Skeletal muscle cell (primary cell): Measurements from ENCODE around the gene TMPRSS4.

Experiments used
- DNase-seq: peaks from one replicate; pipeline ENCODE4 v3.0.0-alpha.2; 2010; ENCODE audit warnings: low read depth
- H3K4me3 ChIP-seq: 2 replicates; pipeline ENCODE4 v1.5.1; 2011; ENCODE audit warnings: low read depth, mild to moderate bottlenecking, control low read depth, low read length, moderate library complexity

TMPRSS4 gene

DNA sequence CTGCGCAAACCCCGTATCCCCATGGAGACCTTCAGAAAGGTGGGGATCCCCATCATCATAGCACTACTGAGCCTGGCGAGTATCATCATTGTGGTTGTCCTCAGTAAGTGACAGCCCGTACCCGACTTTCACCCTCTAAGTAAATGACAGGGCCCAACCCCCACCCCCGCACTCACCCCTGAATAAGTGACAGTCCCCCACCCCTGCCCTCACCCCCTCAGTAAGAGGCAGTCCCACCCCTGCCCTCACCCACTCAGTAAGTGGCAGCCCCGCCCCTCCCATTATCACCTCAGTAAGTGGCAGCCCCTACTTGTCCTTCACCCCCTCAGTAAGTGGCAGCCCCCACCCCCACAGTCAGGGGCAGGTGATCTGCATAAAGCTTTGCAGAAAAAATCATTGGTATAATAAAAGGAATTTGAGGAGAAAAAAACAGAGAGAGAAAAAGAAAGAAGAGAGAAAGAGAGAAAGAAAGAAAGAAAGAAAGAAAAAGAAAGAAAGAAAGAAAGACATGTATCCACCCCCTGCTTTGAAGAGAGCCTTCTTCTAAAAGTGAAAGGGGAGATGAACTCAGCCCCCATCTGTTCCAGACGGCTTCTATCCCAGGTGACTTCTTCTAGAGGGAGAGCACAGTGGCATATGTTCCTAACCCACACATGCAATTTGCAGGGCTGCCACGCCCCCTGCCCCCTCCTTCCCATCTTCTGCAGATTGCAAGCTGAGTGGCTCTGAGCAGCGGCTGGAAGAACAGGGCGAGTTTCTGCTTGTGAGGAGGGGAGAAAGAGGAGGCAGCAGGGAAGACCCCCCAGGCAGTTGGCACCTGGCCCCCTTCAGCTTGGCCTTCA lies 22.3 kb downstream of the TMPRSS4 start:
- no peak overlapping the region for H3K4me3 ChIP-seq
- DNase-seq: no peak

- DNase-seq: no peak
- H3K4me3 ChIP-seq: no peak overlapping the region
Measured at GRCh38 chr11:118099838-118100556, 23.1 kb downstream of the TMPRSS4 start.

- DNase-seq: no peak
Measured at GRCh38 chr11:118100691-118101232, 23.9 kb downstream of the TMPRSS4 start.

DNA sequence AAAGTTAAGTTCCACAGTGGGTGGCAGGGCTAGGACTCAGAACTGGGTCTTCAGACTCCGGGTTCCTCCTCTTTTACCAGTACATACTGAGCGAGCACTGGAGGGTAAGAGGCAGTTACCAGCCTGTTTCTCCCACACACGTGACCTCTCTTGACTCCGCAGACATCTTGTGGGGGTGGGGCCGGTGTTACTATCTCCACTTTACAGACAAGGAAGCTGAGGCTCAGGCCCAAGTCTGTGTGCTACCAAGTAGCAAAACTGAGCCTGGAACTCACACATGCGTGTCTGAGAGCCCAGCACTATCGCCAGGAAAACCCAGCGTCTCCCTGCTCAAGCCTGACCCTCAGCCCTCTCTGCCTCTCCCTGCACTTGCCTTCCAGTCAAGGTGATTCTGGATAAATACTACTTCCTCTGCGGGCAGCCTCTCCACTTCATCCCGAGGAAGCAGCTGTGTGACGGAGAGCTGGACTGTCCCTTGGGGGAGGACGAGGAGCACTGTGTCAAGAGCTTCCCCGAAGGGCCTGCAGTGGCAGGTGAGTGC lies 25.9 kb downstream of the TMPRSS4 start:
- no peak overlapping the region for H3K4me3 ChIP-seq
- no peak for DNase-seq

More at GRCh38 chr11:118100691-118101232, 23.9 kb downstream of the TMPRSS4 start:
- H3K4me3 ChIP-seq: no peak overlapping the region

- DNase-seq: no peak
- H3K4me3 ChIP-seq: no peak overlapping the region
Measured at GRCh38 chr11:118104491-118104890, 27.6 kb downstream of the TMPRSS4 start.

- no peak for DNase-seq
- no peak overlapping the region for H3K4me3 ChIP-seq
Measured at GRCh38 chr11:118105657-118106305, 28.9 kb downstream of the TMPRSS4 start.

DNA sequence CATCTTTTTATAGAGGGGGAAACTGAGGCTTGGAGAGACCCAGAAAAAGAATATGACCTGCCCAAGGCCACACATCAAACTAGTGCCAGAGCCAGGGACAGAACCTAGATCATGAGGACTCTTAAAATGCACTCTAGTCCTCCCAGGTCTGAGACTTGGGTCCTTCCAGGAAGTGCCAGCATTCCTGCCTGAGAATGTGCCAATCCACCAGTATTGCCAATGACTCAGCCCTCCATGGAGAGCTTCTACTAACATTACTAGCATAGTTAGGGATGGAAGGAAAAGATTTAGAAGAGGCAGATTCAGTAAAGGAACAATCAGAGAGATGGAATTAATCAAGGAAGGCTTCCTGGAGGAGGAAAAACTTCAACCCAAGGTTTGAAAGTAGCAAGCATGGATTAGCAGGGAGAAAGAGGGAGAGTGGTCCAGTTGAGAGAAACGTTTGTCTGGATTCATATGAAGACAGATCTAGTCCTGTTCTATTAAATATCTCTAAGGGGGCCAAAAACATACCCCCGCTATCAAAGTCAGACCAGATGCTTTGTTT lies 30.0 kb downstream of the TMPRSS4 start:
- no peak overlapping the region for H3K4me3 ChIP-seq
- DNase-seq: no peak

DNA sequence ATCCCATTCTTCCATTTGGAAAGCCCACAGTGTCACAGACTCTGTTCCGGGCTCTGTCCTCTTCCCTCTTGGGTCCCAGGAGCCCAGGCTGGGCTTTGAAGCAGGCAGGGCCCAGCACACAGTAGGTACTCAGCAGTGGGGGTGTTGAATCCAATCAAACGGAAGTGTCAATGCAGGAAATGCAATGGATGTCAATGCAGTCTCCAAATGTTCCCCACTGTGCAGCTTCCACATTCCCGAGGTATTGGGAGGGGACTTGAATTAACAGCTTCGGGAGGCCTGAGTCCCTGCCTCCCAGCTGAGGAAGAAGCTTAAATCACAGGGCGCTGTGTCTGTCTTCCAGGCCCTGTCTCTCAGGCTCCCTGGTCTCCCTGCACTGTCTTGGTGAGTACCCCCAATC lies 31.6 kb downstream of the TMPRSS4 start:
- H3K4me3 ChIP-seq: no peak overlapping the region
- no peak for DNase-seq

DNA sequence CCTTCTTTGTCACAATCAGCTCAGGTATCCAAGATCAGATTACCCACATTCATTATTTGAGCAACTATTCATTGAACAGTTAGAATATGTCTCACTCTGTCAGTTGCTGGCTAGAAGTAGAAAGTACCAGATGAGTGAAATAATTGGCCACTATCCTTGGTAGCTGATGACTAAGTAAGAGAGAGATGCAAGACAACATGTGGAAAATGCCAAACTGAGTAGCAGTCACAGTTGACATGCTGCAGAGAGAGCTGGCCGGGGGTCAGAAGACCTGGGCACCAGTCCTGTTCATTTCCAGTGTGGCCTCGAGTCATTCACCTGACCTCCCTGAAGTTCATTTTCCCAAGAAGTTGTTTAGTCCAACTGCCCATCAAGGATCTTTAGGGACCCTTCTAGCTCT lies 32.4 kb downstream of the TMPRSS4 start:
- no peak overlapping the region for H3K4me3 ChIP-seq
- no peak for DNase-seq

- no peak for DNase-seq
Measured at GRCh38 chr11:118111019-118111743, 34.3 kb downstream of the TMPRSS4 start.

DNA sequence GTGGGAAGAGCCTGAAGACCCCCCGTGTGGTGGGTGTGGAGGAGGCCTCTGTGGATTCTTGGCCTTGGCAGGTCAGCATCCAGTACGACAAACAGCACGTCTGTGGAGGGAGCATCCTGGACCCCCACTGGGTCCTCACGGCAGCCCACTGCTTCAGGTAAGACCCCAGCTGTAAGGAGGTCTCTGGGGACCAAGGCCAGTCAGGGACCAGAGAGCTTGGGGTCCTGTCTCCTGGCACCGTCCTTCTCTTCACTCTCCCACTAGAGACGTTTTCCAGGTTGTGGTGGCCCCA lies 34.8 kb downstream of the TMPRSS4 start:
- no peak for DNase-seq
- H3K4me3 ChIP-seq: no peak overlapping the region

More at GRCh38 chr11:118111019-118111743, 34.3 kb downstream of the TMPRSS4 start:
- H3K4me3 ChIP-seq: no peak overlapping the region

DNA sequence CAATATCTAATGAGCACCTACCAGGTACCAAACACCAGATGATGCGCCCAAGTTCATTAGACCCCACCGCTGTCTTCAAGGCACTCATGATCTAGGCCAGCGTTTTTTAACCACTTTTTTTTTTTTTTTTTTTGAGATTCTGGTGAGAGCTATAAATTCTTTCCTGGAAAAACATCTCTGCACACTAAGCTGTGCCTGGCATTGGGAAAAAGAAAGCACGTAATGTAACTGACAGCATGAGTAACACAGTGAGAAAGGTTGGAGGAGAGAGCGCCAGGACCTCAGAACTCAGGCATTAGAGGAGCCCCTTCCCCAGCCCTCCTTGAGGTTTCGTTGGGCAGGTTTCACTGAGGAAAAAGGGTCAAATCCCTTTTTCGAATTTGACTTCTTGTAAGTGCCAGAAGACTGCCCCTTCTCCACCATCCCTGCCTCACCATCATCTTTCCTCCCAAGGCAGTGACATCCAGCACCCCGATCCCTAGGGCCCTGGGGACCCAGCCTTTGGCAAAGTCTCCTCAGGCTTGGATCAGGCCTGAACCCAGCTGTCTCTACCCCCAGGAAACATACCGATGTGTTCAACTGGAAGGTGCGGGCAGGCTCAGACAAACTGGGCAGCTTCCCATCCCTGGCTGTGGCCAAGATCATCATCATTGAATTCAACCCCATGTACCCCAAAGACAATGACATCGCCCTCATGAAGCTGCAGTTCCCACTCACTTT lies 36.0 kb downstream of the TMPRSS4 start:
- H3K4me3 ChIP-seq: no peak overlapping the region
- DNase-seq: no peak

- DNase-seq: no peak
- no peak overlapping the region for H3K4me3 ChIP-seq
Measured at GRCh38 chr11:118114266-118114665, 37.4 kb downstream of the TMPRSS4 start.

DNA sequence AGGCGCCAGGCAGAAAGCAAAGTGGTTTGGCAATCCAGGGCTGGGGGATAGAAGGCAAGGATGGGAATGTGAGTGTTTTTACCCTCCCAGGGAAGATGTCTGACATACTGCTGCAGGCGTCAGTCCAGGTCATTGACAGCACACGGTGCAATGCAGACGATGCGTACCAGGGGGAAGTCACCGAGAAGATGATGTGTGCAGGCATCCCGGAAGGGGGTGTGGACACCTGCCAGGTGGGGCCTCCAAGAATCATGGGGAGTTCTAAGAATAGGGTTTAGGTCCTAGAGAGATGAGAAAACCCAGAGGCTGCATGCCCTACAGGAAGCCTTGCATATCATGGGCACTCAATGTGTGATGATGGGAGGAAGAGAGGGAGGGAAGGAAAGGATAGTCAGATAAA lies 38.2 kb downstream of the TMPRSS4 start:
- DNase-seq: no peak
- no peak overlapping the region for H3K4me3 ChIP-seq

DNA sequence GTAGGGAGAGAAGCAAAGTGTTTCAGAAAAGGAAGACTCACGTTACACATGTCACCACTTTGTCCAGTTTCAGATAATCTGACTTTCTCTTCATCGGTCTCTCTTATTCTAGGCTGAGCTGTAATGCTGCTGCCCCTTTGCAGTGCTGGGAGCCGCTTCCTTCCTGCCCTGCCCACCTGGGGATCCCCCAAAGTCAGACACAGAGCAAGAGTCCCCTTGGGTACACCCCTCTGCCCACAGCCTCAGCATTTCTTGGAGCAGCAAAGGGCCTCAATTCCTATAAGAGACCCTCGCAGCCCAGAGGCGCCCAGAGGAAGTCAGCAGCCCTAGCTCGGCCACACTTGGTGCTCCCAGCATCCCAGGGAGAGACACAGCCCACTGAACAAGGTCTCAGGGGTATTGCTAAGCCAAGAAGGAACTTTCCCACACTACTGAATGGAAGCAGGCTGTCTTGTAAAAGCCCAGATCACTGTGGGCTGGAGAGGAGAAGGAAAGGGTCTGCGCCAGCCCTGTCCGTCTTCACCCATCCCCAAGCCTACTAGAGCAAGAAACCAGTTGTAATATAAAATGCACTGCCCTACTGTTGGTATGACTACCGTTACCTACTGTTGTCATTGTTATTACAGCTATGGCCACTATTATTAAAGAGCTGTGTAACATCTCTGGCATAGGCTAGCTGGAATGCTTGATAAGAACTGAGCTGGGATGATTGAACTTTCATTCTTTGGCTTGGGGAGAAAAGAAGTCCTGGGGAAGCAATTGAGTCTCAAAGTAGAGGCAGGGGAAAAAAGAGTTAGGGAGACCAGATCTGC lies 41.1 kb downstream of the TMPRSS4 start:
- DNase-seq: no peak
- no peak overlapping the region for H3K4me3 ChIP-seq

GRCh38 chr11:118120793-118121192 lies 43.9 kb downstream of the TMPRSS4 start:
- DNase-seq: no peak
- H3K4me3 ChIP-seq: no peak overlapping the region

GRCh38 chr11:118124929-118125535 lies 48.2 kb downstream of the TMPRSS4 start:
- H3K4me3 ChIP-seq: no peak overlapping the region
- DNase-seq: no peak
